Esophagus squamous epithelium (tissue), 5 donors: ENCODE results near the gene CCDC85C. TPM values are rescaled to one million over a fixed set of nuclear protein-coding genes. Genes with fewer than 3 reads are reported as not detected.

Experiments used
- DNase-seq: peaks from one replicate; lab custom pipeline; 2025; lab: John Stamatoyannopoulos, UW
- H3K27ac ChIP-seq, 4 donors: fragments of 200-600 bp; sonication (generic); one replicate each; pipeline ENCODE4 v1.5.1; 2016 to 2019; ENCODE audit warnings: mild to moderate bottlenecking in 1 of 4
- H3K27me3 ChIP-seq, 4 donors: fragments of 200-600 bp; sonication (generic); 1 replicate in 3 of 4; 2 replicates in 1 of 4; pipeline versions ENCODE4 v1.5.1 to v1.6.0; 2017 to 2021; ENCODE audit warnings: antibody characterized with exemption in 1 of 4
- H3K36me3 ChIP-seq, 3 donors: fragments of 200-600 bp; sonication (generic); one replicate each; pipeline ENCODE4 v1.5.1; 2016 to 2019
- H3K4me1 ChIP-seq, 3 donors: fragments of 200-600 bp; sonication (generic); one replicate each; pipeline ENCODE4 v1.5.1; 2017 to 2019
- H3K4me3 ChIP-seq, 4 donors: fragments of 200-600 bp; sonication (generic); 1 replicate in 3 of 4; 2 replicates in 1 of 4; pipeline ENCODE4 v1.5.1; 2016 to 2019; ENCODE audit warnings: mild to moderate bottlenecking in 2 of 4, moderate library complexity in 1 of 4
- H3K9me3 ChIP-seq, 3 donors: fragments of 200-600 bp; sonication (generic); one replicate each; pipeline ENCODE4 v1.5.1; 2016 to 2019
- CTCF ChIP-seq, 6 experiments: fragments of 450-650 bp in 4 of 6; fragments of 200-600 bp in 2 of 6; sonication (generic) in 2 of 6; IDR thresholded peaks; one replicate each; pipeline ENCODE4 v1.5.1; 2016 to 2019; ENCODE audit warnings: antibody characterized with exemption in 6 of 6, mild to moderate bottlenecking in 4 of 6, moderate library complexity in 4 of 6
- POLR2A ChIP-seq, 4 donors: fragments of 450-650 bp; IDR thresholded peaks; one replicate each; pipeline ENCODE4 v1.6.1; 2017; ENCODE audit warnings: antibody characterized with exemption in 4 of 4, mild to moderate bottlenecking in 4 of 4, moderate library complexity in 3 of 4
- WGBS, 2 donors: methylation state at CpG; one replicate each; pipeline ENCODE4 v1.1.5; 2018; 5-methylcytosine and 5-hydroxymethylcytosine counted together
- intact Hi-C: fragments of 100-400 bp; cut with DNase I; formaldehyde crosslinking; loops from one replicate; pipeline ENCODE4 v1.15.0; 2022
- total RNA-seq, 4 donors: library from RNA; depleted of rRNA; stranded (reverse); fragments of >200 nt; gene quantifications; one replicate each; pipeline ENCODE4 v1.1.0, GENCODE V29; 2016
- donor health status: DM: yes; HTN: yes; CAD: no.

Gene CCDC85C
- total RNA-seq, 4 donors from 2014 or later: 23.4 to 52.0 (median 27.1) TPM

- TF ChIP-seq CTCF (IDR thresholded peaks at IDR 0.05) (no peak), POLR2A (IDR thresholded peaks at IDR 0.05) (no peak)
- Histone ChIP-seq H3K9me3 (no peaks in the 10 kb centered on the region), H3K27me3 (no peaks in the 10 kb centered on the region), H3K27ac (no peak overlapping the region), H3K36me3 (no peaks in the 10 kb centered on the region), H3K4me1 (peaks cover 9 to 42% (median 20%) of the 10 kb centered on the region in 3 donors), H3K4me3 (no peak overlapping the region)
- no peak for DNase-seq
- 89 to 100% methylated on average over 1 of the region's 2 CpGs for WGBS, 2 donors
- intact Hi-C loops: no loop called here
These were observed 4.6 kb upstream of the CCDC85C start for GRCh38 chr14:99608591-99608990.

GRCh38 chr14:99606359-99606758 is 2.4 kb upstream of the CCDC85C start:
- peaks cover 18 to 42% (median 28%) of the 10 kb centered on the region in 3 donors for H3K4me1 ChIP-seq
- H3K36me3 ChIP-seq: no peaks in the 10 kb centered on the region
- peaks cover 0 to 4% (median 0%) of the 10 kb centered on the region in 4 donors for H3K27me3 ChIP-seq
- H3K27ac ChIP-seq: no peak overlapping the region
- intact Hi-C loops: no loop called here
- H3K4me3 ChIP-seq: no peak overlapping the region
- WGBS, 2 donors: 86% methylated on average over 2 of the region's 7 CpGs; no CpG with 5 or more reads in 1 of the 2 donors
- no peak for DNase-seq
- no peak for TF ChIP-seq CTCF (IDR thresholded peaks at IDR 0.05)
- no peak for TF ChIP-seq POLR2A (IDR thresholded peaks at IDR 0.05)
- no peaks in the 10 kb centered on the region for H3K9me3 ChIP-seq

- Histone ChIP-seq H3K4me1 (peaks cover 22 to 51% (median 35%) of the 10 kb centered on the region in 3 donors), H3K36me3 (no peaks in the 10 kb centered on the region), H3K27ac (peak overlapping the region; percentile 93 to 97 (median 96)), H3K4me3 (peak overlapping the region; percentile 73 to 97 (median 89)), H3K9me3 (no peaks in the 10 kb centered on the region), H3K27me3 (peaks cover 0 to 4% (median 0%) of the 10 kb centered on the region in 4 donors)
- intact Hi-C loops: no loop called here
- DNase-seq: no peak
- WGBS, 2 donors: 12 to 30% methylated on average over 4 to 5 of the region's 38 CpGs
- peak in 1 of 4 donors; percentile 8 for TF ChIP-seq POLR2A (IDR thresholded peaks at IDR 0.05)
- TF ChIP-seq CTCF (IDR thresholded peaks at IDR 0.05): no peak
These were observed 1.4 kb upstream of the CCDC85C start for GRCh38 chr14:99605299-99605961.

- no peaks in the 10 kb centered on the region for H3K36me3 ChIP-seq
- no peak for DNase-seq
- 0% methylated on average over 1 to 2 of the region's 50 CpGs for WGBS, 2 donors
- H3K4me3 ChIP-seq: peak overlapping the region; percentile 73 to 97 (median 89)
- intact Hi-C loops: no loop called here
- H3K9me3 ChIP-seq: no peaks in the 10 kb centered on the region
- peaks cover 27 to 57% (median 35%) of the 10 kb centered on the region in 3 donors for H3K4me1 ChIP-seq
- H3K27ac ChIP-seq: peak overlapping the region; percentile 93 to 97 (median 96)
- TF ChIP-seq CTCF (IDR thresholded peaks at IDR 0.05): no peak
- peak in 1 of 4 donors; percentile 14 for TF ChIP-seq POLR2A (IDR thresholded peaks at IDR 0.05)
- H3K27me3 ChIP-seq: peaks cover 0 to 4% (median 0%) of the 10 kb centered on the region in 4 donors
These were observed 825 bp upstream of the CCDC85C start for GRCh38 chr14:99604766-99605298.

- H3K27me3 ChIP-seq: peaks cover 0 to 4% (median 0%) of the 10 kb centered on the region in 4 donors
- H3K4me3 ChIP-seq: peak overlapping the region; percentile 73 to 97 (median 89)
- intact Hi-C loops: no loop called here
- 0 to 20% methylated on average over 1 to 6 of the region's 65 CpGs for WGBS, 2 donors
- peak; percentile 46 for DNase-seq
- H3K27ac ChIP-seq: peak overlapping the region; percentile 93 to 97 (median 96)
- no peaks in the 10 kb centered on the region for H3K36me3 ChIP-seq
- peaks cover 30 to 62% (median 40%) of the 10 kb centered on the region in 3 donors for H3K4me1 ChIP-seq
- peak in 1 of 6 experiments; percentile 11 for TF ChIP-seq CTCF (IDR thresholded peaks at IDR 0.05)
- peak in 1 of 4 donors; percentile 37 for TF ChIP-seq POLR2A (IDR thresholded peaks at IDR 0.05)
- H3K9me3 ChIP-seq: no peaks in the 10 kb centered on the region
These were observed 315 bp upstream of the CCDC85C start for GRCh38 chr14:99604278-99604765.
